ENCODE results near the gene CD2AP. TPM values are rescaled to one million over a fixed set of nuclear protein-coding genes. Genes with fewer than 3 reads are reported as not detected.
A peak's percentile ranks its signal among the peaks of the same experiment; 100 is the strongest.
"Not testable (repeated sequence)": the region's sequence is repeated elsewhere in the genome, so short reads cannot be mapped to it uniquely, and the experiment has no call there.

Gene CD2AP
- total RNA-seq, 1 experiment from 2014 or later: 27.2 TPM

GRCh38 chr6:47563162-47563561, 85.6 kb downstream of the CD2AP start:
- no peak for DNase-seq (ENCODE audit: low read depth)

GRCh38 chr6:47566602-47567001, 89.0 kb downstream of the CD2AP start:
- DNase-seq (ENCODE audit: low read depth): not testable (repeated sequence)

GRCh38 chr6:47567586-47567985, 90.0 kb downstream of the CD2AP start:
- no peak for DNase-seq (ENCODE audit: low read depth)

GRCh38 chr6:47571488-47571887, 93.9 kb downstream of the CD2AP start:
- DNase-seq (ENCODE audit: low read depth): no peak

GRCh38 chr6:47573109-47573508, 95.5 kb downstream of the CD2AP start:
- DNase-seq (ENCODE audit: low read depth): no peak

- no peak for DNase-seq (ENCODE audit: low read depth)
Measured at GRCh38 chr6:47574789-47575188, 97.2 kb downstream of the CD2AP start.

- peak; percentile 7 for DNase-seq (ENCODE audit: low read depth)
Measured at GRCh38 chr6:47579040-47579439, 101.5 kb downstream of the CD2AP start.

- DNase-seq (ENCODE audit: low read depth): no peak
Measured at GRCh38 chr6:47581591-47581990, 104.0 kb downstream of the CD2AP start.

GRCh38 chr6:47587493-47587892, 109.9 kb downstream of the CD2AP start:
- DNase-seq (ENCODE audit: low read depth): no peak

- no peak for DNase-seq (ENCODE audit: low read depth)
Measured at GRCh38 chr6:47592131-47592840, 114.7 kb downstream of the CD2AP start.

GRCh38 chr6:47593979-47594378, 116.4 kb downstream of the CD2AP start:
- DNase-seq (ENCODE audit: low read depth): no peak

- DNase-seq (ENCODE audit: low read depth): no peak
Measured at GRCh38 chr6:47595785-47596184, 118.2 kb downstream of the CD2AP start.

- DNase-seq (ENCODE audit: low read depth): no peak
Measured at GRCh38 chr6:47598367-47598766, 120.8 kb downstream of the CD2AP start.

- no peak for DNase-seq (ENCODE audit: low read depth)
Measured at GRCh38 chr6:47599512-47599911, 121.9 kb downstream of the CD2AP start.

GRCh38 chr6:47603227-47603626, 125.6 kb downstream of the CD2AP start:
- no peak for DNase-seq (ENCODE audit: low read depth)

- no peak for DNase-seq (ENCODE audit: low read depth)
Measured at GRCh38 chr6:47603995-47604394, 126.4 kb downstream of the CD2AP start.

- DNase-seq (ENCODE audit: low read depth): no peak
Measured at GRCh38 chr6:47621838-47622449, 144.4 kb downstream of the CD2AP start.

- no peak for DNase-seq (ENCODE audit: low read depth)
Measured at GRCh38 chr6:47626782-47627181, 149.2 kb downstream of the CD2AP start.

GRCh38 chr6:47628448-47629272, 151.1 kb downstream of the CD2AP start:
- DNase-seq (ENCODE audit: low read depth): no peak

GRCh38 chr6:47629954-47630353, 152.4 kb downstream of the CD2AP start:
- no peak for DNase-seq (ENCODE audit: low read depth)

- DNase-seq (ENCODE audit: low read depth): no peak
Measured at GRCh38 chr6:47630587-47630986, 153.0 kb downstream of the CD2AP start.

GRCh38 chr6:47631269-47631772, 153.7 kb downstream of the CD2AP start:
- peak; percentile 55 for DNase-seq (ENCODE audit: low read depth)

GRCh38 chr6:47631797-47632196, 154.2 kb downstream of the CD2AP start:
- DNase-seq (ENCODE audit: low read depth): peak; percentile 14
